Smooth muscle cell of trachea (primary cell): ENCODE measurements around the gene ATXN7. TPM values are rescaled to one million over a fixed set of nuclear protein-coding genes. Genes with fewer than 3 reads are reported as not detected.

Experiments used
- total RNA-seq: library from RNA; depleted of rRNA; stranded (reverse); fragments of >200 nt; gene quantifications from 2 replicates; pipeline ENCODE4 v1.2.1, GENCODE V29; 2014

ATXN7 gene
- total RNA-seq = 9.4 and 13.1 TPM in 2 replicates

GRCh38 chr3:63863150-63864007 is at the start of gene ATXN7, which contains the start of gene THOC7:
Gene ATXN7 (plus strand): TSS chr3:63863867. CDS start chr3:63912599, 48,732 bp downstream.
Gene THOC7 (minus strand): TSS chr3:63863805. CDS start chr3:63863790, 15 bp downstream.

DNA sequence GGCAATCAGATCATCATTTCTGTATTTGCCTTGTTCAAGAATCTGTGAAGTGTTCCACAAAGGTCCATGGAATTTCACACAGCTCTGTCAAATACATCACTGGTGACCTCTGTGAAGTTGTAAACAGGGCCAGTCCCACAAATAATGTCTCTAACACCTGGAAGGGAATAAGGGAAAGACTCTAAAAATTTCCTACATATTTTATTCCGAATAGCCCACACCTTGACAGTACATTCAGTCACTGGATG is 44.6 kb upstream of the ATXN7 start, which contains the start of gene C3orf49:
C3orf49 (plus strand) TSS at position 149 of the 248 bp plus-strand sequence. CDS start 173 bp downstream, outside the sequence.

DNA sequence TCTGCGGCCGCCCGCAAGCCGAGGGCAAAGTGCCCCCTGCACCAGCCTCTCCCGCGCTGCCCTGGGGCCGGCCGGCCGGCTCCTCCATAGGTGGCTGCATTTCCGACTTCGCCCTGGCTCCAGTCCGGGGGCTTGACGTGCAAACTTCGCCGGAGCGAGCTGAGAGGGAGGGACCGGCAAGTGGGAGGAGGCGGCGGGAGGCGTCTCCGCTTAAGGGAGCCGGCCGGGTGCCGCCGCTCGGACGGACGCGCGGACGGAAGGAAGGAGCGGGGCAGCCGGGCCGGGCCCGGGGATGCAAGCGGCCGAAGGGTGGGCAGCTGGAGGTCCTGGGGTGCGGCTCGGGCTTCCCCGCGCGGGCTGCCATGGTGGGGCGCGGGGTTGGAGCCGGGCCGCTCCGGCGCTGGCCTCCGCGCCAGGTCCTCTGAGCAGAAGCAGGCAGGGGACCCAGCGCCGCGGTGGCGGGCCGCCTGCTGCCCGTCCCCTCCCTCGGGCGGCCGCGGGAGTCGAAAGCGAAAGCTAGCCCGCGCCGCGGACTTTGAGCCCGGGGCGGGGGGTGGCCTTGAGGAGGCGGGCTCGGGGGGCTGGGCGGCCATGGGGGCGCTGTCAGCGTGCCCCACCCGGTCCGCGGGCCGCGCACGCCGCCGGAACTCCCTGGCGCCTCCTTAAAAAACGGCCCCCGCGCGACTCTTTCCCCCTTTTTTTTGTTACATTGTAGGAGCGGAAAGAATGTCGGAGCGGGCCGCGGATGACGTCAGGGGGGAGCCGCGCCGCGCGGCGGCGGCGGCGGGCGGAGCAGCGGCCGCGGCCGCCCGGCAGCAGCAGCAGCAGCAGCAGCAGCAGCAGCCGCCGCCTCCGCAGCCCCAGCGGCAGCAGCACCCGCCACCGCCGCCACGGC is 48.5 kb downstream of the ATXN7 start, which contains the start of gene SCAANT1:
SCAANT1 (minus strand) TSS at position 511 of the 895 bp plus-strand sequence.

DNA sequence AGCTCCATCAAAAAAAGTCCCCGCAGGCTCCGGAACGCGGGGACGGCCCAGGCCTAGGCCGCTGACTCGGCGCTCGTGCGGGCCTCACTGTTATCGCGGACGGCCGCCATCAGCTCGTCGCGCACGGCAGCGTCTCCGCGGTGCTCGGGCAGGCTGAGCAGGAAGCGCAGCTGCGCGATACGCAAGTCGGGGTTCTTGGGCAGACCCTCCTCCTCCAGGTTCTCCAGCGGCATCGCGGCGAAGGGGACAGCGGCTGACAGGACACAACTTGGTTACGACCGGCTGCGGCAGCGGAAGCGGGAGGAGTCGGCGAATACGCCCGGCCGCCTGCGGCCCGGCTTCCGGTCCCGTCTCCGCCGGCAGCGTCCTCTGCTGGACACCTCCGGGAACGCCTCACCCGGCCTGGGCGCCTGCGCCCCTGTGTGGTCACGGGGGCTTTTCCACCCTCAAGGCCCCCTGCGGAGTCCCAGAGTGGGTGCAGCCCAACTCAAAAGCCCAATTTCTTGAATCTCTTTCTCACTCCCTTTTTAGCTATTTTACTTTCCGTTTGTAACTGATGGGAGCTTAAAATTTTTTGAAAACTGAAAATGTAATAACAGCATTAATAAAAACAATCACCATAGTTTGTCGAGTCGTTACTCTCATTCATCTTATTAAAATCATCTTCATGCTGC is 159.7 kb downstream of the ATXN7 start, which contains the start of gene PSMD6:
PSMD6 (minus strand) TSS at position 308 of the 674 bp plus-strand sequence; CDS start at position 233, 75 bp downstream.

Other genes starting within 250 kb of the ATXN7 start
- not detected in 2 replicates for gene SNTN, start 211.2 kb upstream of the ATXN7 start, total RNA-seq
- gene C3orf49, start 44.6 kb upstream of the ATXN7 start, total RNA-seq = not detected in 2 replicates
- gene THOC7, start 62 bp upstream of the ATXN7 start, total RNA-seq = 32.1 and 70.7 TPM in 2 replicates
- gene SCAANT1, start 48.5 kb downstream of the ATXN7 start, total RNA-seq = not detected in 2 replicates
- gene PSMD6, start 159.6 kb downstream of the ATXN7 start, total RNA-seq = 89.8 and 125 TPM in 2 replicates